Tibial artery (tissue), 4 donors: ENCODE data around the gene TTF1.

Experiments
- DNase-seq, 2 donors: peaks; one replicate each; pipeline ENCODE4 v3.0.0-alpha.2; 2019
- H3K27ac ChIP-seq, 2 donors: fragments of 200-600 bp; sonication (generic) in 1 of 2; 1 replicate in 1 of 2; 2 replicates in 1 of 2; pipeline ENCODE4 v1.5.1; 2018 to 2019; ENCODE audit warnings: mild to moderate bottlenecking in 1 of 2
- H3K27me3 ChIP-seq, 2 donors: fragments of 200-600 bp; sonication (generic) in 1 of 2; one replicate each; pipeline versions ENCODE4 v1.5.1 to v1.6.0; 2016 to 2019
- H3K36me3 ChIP-seq, 3 donors: fragments of 200-600 bp; sonication (generic) in 2 of 3; one replicate each; pipeline ENCODE4 v1.5.1; 2016 to 2019; ENCODE audit warnings: mild to moderate bottlenecking in 2 of 3
- H3K4me1 ChIP-seq, 4 donors: fragments of 200-600 bp; sonication (generic) in 2 of 4; 1 replicate in 3 of 4; 2 replicates in 1 of 4; pipeline ENCODE4 v1.5.1; 2016 to 2019
- H3K4me3 ChIP-seq, 2 donors: fragments of 200-600 bp; sonication (generic) in 1 of 2; 1 replicate in 1 of 2; 2 replicates in 1 of 2; pipeline ENCODE4 v1.5.1; 2018 to 2019; ENCODE audit warnings: mild to moderate bottlenecking in 2 of 2
- H3K9me3 ChIP-seq, 3 donors: fragments of 200-600 bp; sonication (generic) in 1 of 3; one replicate each; pipeline ENCODE4 v1.5.1; 2016 to 2019
- CTCF ChIP-seq, 2 experiments: fragments of 200-600 bp in 1 of 2; fragments of 450-650 bp in 1 of 2; IDR thresholded peaks; one replicate each; pipeline ENCODE4 v1.5.1; 2017 to 2019; ENCODE audit warnings: antibody characterized with exemption in 2 of 2, mild to moderate bottlenecking in 1 of 2, moderate library complexity in 1 of 2
- intact Hi-C: fragments of 100-400 bp; cut with DNase I; formaldehyde crosslinking; loops from one replicate; pipeline ENCODE4 v1.15.0; 2023; ENCODE audit warnings: low total_unique reads

The TTF1 gene

DNA sequence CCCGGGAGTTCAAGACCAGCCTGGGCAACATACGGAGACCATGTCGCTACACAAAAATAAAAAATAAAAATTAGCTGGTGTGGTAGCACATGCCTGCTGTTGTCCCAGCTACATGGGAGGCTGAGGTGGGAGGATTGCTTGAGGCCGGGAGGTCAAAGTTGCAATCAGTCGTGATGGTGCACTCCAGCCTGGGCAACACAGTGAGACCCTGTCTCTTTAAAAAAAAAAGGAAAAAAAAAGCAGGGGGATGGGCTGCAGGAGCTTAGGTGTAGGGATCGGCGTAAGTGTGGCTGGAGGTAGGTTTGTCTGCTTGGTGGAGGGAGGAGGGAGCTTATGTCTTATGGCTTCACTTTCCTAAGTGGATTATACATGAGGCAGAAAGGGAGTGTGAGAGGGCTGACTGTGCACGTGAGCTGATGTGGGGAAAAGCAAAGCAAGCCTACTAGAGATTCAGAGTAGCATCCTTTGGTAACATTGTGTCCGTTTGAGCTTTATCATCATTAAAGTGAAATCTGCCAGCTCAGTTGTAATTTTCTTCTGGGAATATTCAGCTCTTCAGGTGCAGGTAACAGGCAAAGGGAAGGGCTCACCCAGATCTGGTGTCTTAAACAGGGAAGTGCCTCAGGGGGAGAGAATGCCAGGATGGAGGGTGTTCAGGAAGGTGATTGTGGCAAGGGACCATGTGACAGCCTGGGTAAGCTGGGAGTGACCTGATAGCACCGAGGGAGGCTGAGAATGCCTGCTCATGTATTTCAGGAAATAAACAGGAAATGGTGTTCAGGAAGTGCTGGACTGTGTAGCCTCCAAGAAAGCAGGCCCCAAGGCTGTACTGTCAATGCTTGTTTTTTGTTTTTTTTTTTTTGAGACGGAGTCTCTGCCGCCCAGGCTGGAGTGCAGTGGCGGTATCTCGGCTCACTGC is 34.2 kb downstream of the TTF1 start:
- peak; percentile 75 to 76 for DNase-seq
- intact Hi-C loops, result no loop called here

DNA sequence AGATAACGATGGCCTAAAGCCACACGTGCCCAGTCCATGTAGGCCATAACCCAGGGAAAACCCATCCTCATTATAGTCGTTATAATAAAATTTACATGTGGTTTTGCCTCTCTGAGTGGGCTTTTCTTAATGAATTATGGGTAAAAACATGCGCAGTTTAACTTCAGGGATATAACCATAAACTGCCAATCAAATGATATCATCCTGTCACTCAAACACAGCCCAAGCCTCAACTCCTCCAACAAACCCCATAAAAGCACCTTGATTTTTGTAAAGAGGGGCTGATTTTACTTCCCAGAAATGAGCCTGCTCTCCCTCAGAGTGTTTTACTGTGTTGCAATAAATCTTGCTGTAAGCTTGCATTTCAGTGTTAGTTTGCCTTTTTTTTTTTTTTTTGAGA is 36.0 kb downstream of the TTF1 start:
- H3K27ac ChIP-seq, result no peak overlapping the region
- no peak overlapping the region for H3K4me3 ChIP-seq
- no peaks in the 10 kb centered on the region for H3K9me3 ChIP-seq
- H3K27me3 ChIP-seq, result no peaks in the 10 kb centered on the region
- no peaks in the 10 kb centered on the region for H3K4me1 ChIP-seq
- TF ChIP-seq CTCF (IDR thresholded peaks at IDR 0.05), result no peak
- intact Hi-C loops, result no loop called here
- peaks cover 7 to 10% (median 8%) of the 10 kb centered on the region in 3 donors for H3K36me3 ChIP-seq
- DNase-seq, result no peak

More for the DNA sequence above, 34.2 kb downstream of the TTF1 start:
- Histone ChIP-seq H3K27ac (no peak overlapping the region), H3K9me3 (no peaks in the 10 kb centered on the region), H3K4me3 (no peak overlapping the region), H3K4me1 (no peaks in the 10 kb centered on the region), H3K27me3 (no peaks in the 10 kb centered on the region), H3K36me3 (peaks cover 17 to 29% (median 24%) of the 10 kb centered on the region in 3 donors)
- TF ChIP-seq CTCF (IDR thresholded peaks at IDR 0.05), result no peak

DNA sequence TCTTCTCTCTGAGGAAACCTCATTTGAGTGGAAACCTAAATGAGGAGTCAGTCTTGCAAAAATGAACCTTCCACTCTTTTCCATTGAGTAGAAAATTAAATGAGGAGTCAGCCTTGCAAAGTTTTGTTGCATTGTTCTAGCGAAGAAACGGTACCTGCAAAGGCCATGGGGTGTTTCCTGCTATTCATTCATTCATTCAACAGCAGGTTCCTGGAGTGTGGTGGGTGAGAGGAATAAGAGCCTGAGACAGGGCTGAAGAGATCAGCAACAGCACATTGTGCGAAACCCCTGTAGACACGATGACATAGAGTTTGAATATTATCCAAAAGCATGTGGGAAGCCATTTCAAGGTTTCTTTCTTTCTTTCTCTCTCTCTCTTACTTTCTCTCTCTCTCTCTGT is 37.2 kb downstream of the TTF1 start:
- intact Hi-C loops, result no loop called here
- H3K36me3 ChIP-seq, result peaks cover 0 to under 1% (median 0%) of the 10 kb centered on the region in 3 donors
- no peaks in the 10 kb centered on the region for H3K9me3 ChIP-seq
- H3K4me3 ChIP-seq, result no peak overlapping the region
- no peaks in the 10 kb centered on the region for H3K27me3 ChIP-seq
- no peak overlapping the region for H3K27ac ChIP-seq
- no peak for DNase-seq
- TF ChIP-seq CTCF (IDR thresholded peaks at IDR 0.05), result no peak
- no peaks in the 10 kb centered on the region for H3K4me1 ChIP-seq

DNA sequence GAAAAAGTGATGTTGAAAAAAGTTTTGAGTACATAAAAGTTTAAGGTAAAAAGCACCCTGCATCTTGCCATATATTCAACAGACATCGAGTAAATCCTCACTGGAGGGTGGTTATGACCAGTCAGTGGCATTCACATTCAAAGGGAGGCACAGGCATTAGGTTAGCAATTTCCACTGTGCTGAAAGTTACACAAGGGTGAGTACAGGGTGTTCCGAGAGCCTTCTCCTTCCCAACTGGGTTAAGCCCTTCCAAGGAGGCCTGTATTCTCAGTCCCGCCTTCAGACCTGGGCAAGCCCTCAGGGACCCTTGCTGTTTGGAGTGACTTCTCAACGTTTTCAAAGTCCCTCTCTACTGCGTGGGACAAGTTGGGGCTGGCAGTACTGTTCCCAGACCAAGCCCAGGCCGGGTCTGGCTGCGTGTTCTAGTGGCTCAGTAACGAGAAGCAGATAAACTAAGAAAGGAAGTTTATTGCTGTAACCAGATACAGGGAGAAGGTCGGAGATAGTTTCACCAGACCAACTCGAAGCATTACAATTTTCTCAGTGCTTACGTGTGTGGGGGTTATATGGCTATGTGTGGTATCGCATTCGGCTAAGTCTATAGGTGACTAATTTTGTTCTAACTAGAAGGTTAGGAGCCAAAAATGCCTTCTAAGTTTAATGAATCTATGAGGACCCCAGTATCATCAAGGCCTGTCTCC is 38.9 kb downstream of the TTF1 start:
- Histone ChIP-seq H3K36me3 (no peaks in the 10 kb centered on the region), H3K4me3 (no peak overlapping the region), H3K4me1 (no peaks in the 10 kb centered on the region), H3K9me3 (no peaks in the 10 kb centered on the region), H3K27me3 (no peaks in the 10 kb centered on the region), H3K27ac (no peak overlapping the region)
- intact Hi-C loops, result no loop called here
- no peak for TF ChIP-seq CTCF (IDR thresholded peaks at IDR 0.05)
- no peak for DNase-seq

GRCh38 chr9:132366481-132366880 is 40.2 kb downstream of the TTF1 start:
- Histone ChIP-seq H3K9me3 (no peaks in the 10 kb centered on the region), H3K4me1 (no peaks in the 10 kb centered on the region), H3K27ac (no peak overlapping the region), H3K36me3 (no peaks in the 10 kb centered on the region), H3K27me3 (no peaks in the 10 kb centered on the region), H3K4me3 (no peak overlapping the region)
- TF ChIP-seq CTCF (IDR thresholded peaks at IDR 0.05), result no peak
- intact Hi-C loops, result no loop called here
- no peak for DNase-seq
